ENCODE data around the gene SPATA25.

The SPATA25 gene

DNA sequence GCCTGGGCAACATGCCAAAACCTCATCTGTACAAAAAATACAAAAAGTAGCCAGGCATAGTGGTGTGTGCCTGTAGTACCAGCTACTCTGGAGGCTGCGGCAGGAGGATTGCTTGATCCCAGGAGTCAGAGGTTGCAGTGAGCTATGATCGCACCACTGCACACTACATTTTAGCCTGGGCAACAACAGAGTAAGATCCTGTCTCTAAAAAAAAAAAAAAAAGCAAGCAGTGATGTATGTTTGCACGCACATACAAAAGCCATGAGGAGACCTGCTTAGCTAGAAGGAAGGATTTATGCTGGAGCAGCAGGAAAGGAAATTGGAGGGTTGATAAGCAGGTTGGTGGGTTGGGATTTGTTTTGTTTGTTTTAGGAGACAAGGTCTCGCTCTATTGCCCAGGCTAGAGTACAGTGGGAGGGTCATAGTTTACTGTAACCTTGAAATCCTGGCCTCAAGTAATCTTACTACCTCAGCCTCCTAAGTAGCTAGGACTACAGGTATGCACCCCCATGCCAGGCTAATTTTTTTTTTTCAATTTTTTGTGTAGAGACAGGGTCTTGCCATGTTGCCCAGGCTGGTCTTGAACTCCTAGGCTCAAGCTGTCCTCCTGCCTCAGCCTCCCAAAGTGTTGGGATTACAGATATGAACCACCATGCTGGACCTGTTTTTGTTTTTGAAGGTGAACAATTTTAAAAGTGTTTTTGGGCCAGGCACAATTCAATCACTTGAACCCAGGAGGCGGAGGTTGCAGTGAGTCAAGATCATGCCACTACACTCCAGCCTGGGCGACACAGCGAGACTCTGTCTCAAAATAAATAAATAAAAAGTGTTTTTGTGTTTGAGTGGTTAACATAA, 26.0 kb downstream of the SPATA25 start:
- DNase-seq: no peak

DNA sequence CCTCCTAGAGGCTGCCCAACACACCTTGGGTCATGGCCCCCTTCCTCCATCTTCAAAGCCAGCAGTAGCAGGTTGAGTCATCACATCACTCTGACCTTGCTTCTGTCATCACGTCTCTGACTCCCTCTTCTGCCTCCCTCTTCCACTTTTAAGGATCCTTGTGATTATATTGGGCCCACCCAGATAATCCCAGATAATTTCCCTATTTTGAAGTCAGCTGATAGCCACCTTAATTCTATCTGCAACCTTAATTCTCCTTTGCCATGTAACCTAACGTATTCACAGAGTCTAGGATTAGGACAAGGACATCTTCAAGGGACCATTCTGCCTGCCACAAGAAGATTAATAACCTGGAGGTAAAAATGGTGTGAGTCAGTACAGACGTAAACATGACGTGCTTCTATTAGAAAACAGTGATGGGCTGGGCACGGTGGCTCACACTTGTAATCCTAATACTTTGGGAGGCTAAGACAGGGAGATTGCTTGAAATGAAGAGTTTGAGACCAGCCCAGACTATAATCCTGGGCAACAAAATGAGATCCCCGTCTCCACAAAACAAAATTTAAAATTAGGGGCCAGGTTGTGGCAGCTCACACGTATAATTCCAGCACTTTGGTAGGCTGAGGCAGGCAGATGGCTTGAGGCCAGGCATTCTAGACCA, 26.7 kb downstream of the SPATA25 start:
- no peak for DNase-seq

GRCh38 chr20:45859916-45860315, 27.5 kb downstream of the SPATA25 start:
- no peak for DNase-seq

DNA sequence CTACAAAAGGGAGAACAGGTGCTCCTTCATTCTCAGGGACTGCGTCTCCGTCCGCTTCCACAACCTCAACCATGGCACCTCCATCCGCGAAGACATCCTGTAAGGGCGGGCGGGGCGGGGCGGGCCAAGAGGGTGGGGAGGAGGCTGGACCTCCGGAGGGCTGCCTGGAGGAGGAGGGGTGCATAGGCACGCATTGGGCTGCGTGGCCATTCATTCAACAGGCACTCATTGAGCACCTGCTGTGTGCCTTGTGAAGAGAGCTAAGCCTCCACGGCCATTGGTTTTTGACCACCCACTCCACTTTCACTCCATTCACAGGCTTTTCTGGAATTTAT, 29.6 kb downstream of the SPATA25 start:
- no peak for DNase-seq

GRCh38 chr20:45857114-45857881, 30.1 kb downstream of the SPATA25 start, which contains the start of the genes ACOT8 and ZSWIM3:
Gene ACOT8, minus strand, starts transcription at chr20:45857392. Its CDS starts 77 bp downstream, at chr20:45857315.
Gene ZSWIM3, plus strand, starts transcription at chr20:45857614. Its CDS starts 212 bp downstream, at chr20:45857826.
- peak; percentile 97 to 100 for DNase-seq

- no peak for DNase-seq
These were observed 33.9 kb downstream of the SPATA25 start for GRCh38 chr20:45853484-45853883.

- no peak for DNase-seq
These were observed 35.1 kb downstream of the SPATA25 start for GRCh38 chr20:45852326-45852725.

GRCh38 chr20:45851501-45851900, 35.9 kb downstream of the SPATA25 start:
- no peak for DNase-seq

- DNase-seq: no peak
These were observed 36.5 kb downstream of the SPATA25 start for GRCh38 chr20:45850926-45851325.

- DNase-seq: no peak
These were observed 37.2 kb downstream of the SPATA25 start for GRCh38 chr20:45850238-45850637.

- DNase-seq: no peak
These were observed 38.3 kb downstream of the SPATA25 start for GRCh38 chr20:45848969-45849582.

DNA sequence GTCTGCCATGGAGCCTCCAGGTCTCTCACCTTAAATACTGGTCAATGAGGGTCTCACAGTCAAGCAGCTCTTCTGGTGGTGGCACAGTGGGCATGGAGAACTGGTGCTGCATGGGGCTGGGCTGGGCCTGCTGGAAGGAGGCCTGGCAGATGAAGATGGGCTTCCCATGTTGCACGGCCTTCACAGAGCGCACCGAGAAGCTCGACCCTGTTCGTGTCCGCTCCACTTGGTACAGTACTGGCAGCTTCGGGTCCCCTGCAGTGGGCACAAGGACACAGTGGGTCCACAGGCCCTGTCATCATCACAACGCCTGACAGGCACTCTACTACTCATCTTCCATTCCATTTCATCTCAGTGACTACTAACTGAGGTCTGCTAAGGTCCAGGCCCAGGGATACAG, 39.0 kb downstream of the SPATA25 start:
- DNase-seq: no peak

GRCh38 chr20:45845452-45845851, 42.0 kb downstream of the SPATA25 start:
- no peak for DNase-seq

GRCh38 chr20:45843506-45843905, 43.9 kb downstream of the SPATA25 start:
- no peak for DNase-seq

GRCh38 chr20:45842169-45842812, 45.1 kb downstream of the SPATA25 start:
- peak in 1 of 2 donors; percentile 20 for DNase-seq

- DNase-seq: no peak
These were observed 45.9 kb downstream of the SPATA25 start for GRCh38 chr20:45841407-45842129.

DNA sequence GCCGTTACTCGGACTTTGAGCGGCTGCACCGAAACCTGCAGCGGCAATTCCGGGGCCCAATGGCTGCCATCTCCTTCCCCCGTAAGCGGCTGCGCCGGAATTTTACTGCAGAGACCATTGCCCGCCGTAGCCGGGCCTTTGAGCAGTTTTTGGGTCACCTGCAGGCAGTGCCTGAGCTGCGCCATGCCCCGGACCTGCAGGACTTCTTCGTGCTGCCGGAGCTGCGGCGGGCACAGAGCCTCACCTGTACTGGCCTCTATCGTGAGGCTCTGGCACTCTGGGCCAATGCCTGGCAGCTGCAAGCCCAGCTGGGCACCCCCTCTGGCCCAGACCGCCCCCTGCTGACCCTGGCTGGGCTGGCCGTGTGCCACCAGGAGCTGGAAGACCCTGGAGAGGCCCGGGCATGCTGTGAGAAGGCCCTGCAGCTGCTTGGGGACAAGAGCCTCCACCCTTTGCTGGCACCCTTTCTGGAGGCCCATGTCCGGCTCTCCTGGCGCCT, 46.7 kb downstream of the SPATA25 start:
- DNase-seq: no peak

- DNase-seq: no peak
These were observed 50.6 kb downstream of the SPATA25 start for GRCh38 chr20:45836841-45837240.
